Psoas muscle (tissue), 8 donors: Measurements from ENCODE around the gene LAIR2. TPM values are rescaled to one million over a fixed set of nuclear protein-coding genes. Genes with fewer than 3 reads are reported as not detected.

Experiments
- ATAC-seq, 4 donors: fragments of 200-7000 bp; cut with Tn5 transposase; one replicate each; pipeline ENCODE4 v1.9.1; 2020; ENCODE audit warnings: moderate library complexity in 3 of 4, mild to moderate bottlenecking in 2 of 4
- DNase-seq, 2 donors: peaks; one replicate each; pipeline ENCODE4 v3.0.0-alpha.2; 2020
- H3K27ac ChIP-seq: fragments of 200-600 bp; one replicate; pipeline ENCODE4 v1.8.0; 2022
- H3K27me3 ChIP-seq, 3 donors: fragments of 200-600 bp in 1 of 3; one replicate each; pipeline versions ENCODE4 v1.6.1 to v1.8.0; 2013 to 2022; ENCODE audit warnings: low read length in 2 of 3, mild to moderate bottlenecking in 2 of 3, moderate library complexity in 1 of 3; ENCODE audit not compliant: insufficient read depth in 3 of 3
- H3K36me3 ChIP-seq, 2 donors: fragments of 200-600 bp in 1 of 2; one replicate each; pipeline versions ENCODE4 v1.6.1 to v1.8.0; 2013 to 2022; ENCODE audit warnings: low read depth in 1 of 2, mild to moderate bottlenecking in 1 of 2, moderate library complexity in 1 of 2; ENCODE audit not compliant: insufficient read depth in 1 of 2
- H3K4me1 ChIP-seq: fragments of 200-600 bp; one replicate; pipeline ENCODE4 v1.8.0; 2022
- H3K4me3 ChIP-seq: fragments of 200-600 bp; one replicate; pipeline ENCODE4 v1.8.0; 2022; ENCODE audit warnings: mild to moderate bottlenecking
- H3K9me3 ChIP-seq: fragments of 200-600 bp; one replicate; pipeline ENCODE4 v1.8.0; 2022
- WGBS, 3 donors: extraction: QIAGEN DNeasy Blood & Tissue Kit; methylation state at CpG; one replicate each; pipeline versions ENCODE4 v1.1.6 to v1.1.7; 2013; 5-methylcytosine and 5-hydroxymethylcytosine counted together
- intact Hi-C, 2 donors: fragments of 100-400 bp; cut with DNase I; formaldehyde crosslinking; loops; one replicate each; pipeline versions ENCODE4 v1.11.0 to v1.14.2; 2022
- polyA plus RNA-seq, 3 donors: library from polyadenylated mRNA; stranded (reverse); fragments of 200-250 nt; gene quantifications; one replicate each; pipeline ENCODE4 v1.2.3, GENCODE V29; 2013
- total RNA-seq, 4 donors: library from RNA; stranded (reverse); fragmentation: NEBNext Ultra II Directional in 2 of 4; extraction: Animal tissue kit (Norgen Biotek cat#: 25700) in 2 of 4; gene quantifications; one replicate each; pipeline versions ENCODE4 v1.2.1 to v1.2.4, GENCODE V29; 2021 to 2023
- TF ChIP-seq, protein P1 (sequence below): fragments of 200-600 bp; IDR thresholded peaks from one replicate; pipeline ENCODE4 v1.8.0; 2022; ENCODE audit warnings: antibody characterized with exemption
- donor health status: healthy with polysubstance abuse.
- donor health status: DM: no; HTN: no; CAD: no; lungs with moderate emphysema.
- donor health status: Bipolar disorder and iron deficiency.
- donor health status: healthy.
- donor health status: DM: yes; HTN: yes; CAD: no.
- donor health status: DM: no; HTN: no; CAD: no.
- donor health status: DM: no; HTN: no; CAD: no.
- donor health status: DM: yes; HTN: yes; CAD: no.

Gene LAIR2
- total and polyA plus RNA-seq, 7 donors: not detected

DNA sequence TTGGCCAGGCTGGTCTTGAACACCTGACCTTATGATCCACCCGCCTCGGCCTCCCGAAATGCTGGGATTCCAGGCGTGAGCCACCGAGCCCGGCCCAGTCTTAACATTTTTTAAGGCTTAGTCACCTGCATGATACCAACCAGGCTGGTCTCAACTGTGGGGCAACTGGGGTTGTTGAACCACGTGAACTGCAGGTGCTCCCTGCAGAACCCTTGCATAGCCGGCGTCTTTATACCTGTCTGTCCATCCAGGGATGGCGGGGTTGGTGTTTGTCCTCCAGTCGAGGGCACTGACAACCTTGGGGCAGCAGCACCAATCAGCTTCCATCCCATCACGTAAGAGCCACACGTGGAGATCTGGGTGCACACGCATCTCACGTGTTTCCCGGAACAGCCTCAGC is 46.2 kb downstream of the LAIR2 start:
- intact Hi-C loops: no loop called here
- 84 to 87% (median 86%) methylated on average over 16 of the region's 16 CpGs for WGBS, 3 donors

DNA sequence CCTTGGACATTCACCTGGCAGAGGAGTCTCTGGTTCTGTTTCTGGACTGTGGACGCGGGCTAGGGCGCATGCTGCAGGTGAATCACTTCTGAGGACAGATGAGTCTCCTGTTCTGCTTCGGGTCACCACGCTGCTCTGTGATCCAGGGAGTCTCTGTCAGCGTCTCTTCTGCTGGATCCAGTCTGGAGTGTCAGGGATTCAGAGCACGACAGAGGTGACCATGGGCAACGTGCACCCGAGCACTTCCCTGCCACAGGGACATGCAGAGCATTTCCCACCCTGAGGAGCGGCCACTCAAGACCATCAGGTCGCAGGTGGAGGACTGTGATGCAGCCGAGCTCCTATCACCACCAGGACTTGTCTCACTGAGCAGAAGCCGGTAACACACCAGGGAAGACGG is 46.6 kb downstream of the LAIR2 start:
- intact Hi-C loops: no loop called here
- Histone ChIP-seq H3K36me3 (no peaks in the 10 kb centered on the region), H3K4me3 (no peak overlapping the region), H3K27ac (no peak overlapping the region), H3K9me3 (no peaks in the 10 kb centered on the region), H3K4me1 (no peaks in the 10 kb centered on the region), H3K27me3 (peaks cover 0 to 3% (median 0%) of the 10 kb centered on the region in 3 donors)
- TF ChIP-seq, protein P1, sequence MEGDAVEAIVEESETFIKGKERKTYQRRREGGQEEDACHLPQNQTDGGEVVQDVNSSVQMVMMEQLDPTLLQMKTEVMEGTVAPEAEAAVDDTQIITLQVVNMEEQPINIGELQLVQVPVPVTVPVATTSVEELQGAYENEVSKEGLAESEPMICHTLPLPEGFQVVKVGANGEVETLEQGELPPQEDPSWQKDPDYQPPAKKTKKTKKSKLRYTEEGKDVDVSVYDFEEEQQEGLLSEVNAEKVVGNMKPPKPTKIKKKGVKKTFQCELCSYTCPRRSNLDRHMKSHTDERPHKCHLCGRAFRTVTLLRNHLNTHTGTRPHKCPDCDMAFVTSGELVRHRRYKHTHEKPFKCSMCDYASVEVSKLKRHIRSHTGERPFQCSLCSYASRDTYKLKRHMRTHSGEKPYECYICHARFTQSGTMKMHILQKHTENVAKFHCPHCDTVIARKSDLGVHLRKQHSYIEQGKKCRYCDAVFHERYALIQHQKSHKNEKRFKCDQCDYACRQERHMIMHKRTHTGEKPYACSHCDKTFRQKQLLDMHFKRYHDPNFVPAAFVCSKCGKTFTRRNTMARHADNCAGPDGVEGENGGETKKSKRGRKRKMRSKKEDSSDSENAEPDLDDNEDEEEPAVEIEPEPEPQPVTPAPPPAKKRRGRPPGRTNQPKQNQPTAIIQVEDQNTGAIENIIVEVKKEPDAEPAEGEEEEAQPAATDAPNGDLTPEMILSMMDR: no peak
- ATAC-seq: no peak
- 70 to 83% (median 81%) methylated on average over 14 of the region's 14 CpGs for WGBS, 3 donors
- DNase-seq: no peak

More for the DNA sequence above, 46.2 kb downstream of the LAIR2 start:
- no peaks in the 10 kb centered on the region for H3K36me3 ChIP-seq
- no peak for DNase-seq
- H3K4me1 ChIP-seq: no peaks in the 10 kb centered on the region
- no peak overlapping the region for H3K4me3 ChIP-seq
- H3K27me3 ChIP-seq: peaks cover 0 to 3% (median 0%) of the 10 kb centered on the region in 3 donors
- no peak for ATAC-seq
- no peaks in the 10 kb centered on the region for H3K9me3 ChIP-seq
- no peak overlapping the region for H3K27ac ChIP-seq
- TF ChIP-seq, protein P1: no peak

DNA sequence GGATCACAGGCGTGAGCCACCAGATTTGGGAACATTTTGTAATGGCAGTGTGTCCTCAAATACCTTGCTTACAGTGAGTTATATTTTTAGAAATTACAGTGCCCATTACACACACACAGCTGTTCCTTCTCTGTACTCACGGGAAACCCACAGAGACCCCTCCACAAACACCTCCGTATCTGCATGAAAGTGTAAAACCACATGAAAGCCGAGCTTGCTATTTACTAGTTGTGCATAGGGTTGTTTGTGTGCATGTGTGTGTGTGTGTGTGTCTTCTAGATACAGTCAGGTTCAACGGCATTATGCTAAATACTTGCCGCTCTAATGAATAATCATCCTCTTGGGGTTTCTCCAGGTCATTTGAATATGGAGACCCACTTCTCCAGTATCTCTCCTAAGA is 48.7 kb downstream of the LAIR2 start:
- WGBS, 3 donors: 70 to 81% (median 80%) methylated on average over 6 of the region's 6 CpGs
- intact Hi-C loops: no loop called here

DNA sequence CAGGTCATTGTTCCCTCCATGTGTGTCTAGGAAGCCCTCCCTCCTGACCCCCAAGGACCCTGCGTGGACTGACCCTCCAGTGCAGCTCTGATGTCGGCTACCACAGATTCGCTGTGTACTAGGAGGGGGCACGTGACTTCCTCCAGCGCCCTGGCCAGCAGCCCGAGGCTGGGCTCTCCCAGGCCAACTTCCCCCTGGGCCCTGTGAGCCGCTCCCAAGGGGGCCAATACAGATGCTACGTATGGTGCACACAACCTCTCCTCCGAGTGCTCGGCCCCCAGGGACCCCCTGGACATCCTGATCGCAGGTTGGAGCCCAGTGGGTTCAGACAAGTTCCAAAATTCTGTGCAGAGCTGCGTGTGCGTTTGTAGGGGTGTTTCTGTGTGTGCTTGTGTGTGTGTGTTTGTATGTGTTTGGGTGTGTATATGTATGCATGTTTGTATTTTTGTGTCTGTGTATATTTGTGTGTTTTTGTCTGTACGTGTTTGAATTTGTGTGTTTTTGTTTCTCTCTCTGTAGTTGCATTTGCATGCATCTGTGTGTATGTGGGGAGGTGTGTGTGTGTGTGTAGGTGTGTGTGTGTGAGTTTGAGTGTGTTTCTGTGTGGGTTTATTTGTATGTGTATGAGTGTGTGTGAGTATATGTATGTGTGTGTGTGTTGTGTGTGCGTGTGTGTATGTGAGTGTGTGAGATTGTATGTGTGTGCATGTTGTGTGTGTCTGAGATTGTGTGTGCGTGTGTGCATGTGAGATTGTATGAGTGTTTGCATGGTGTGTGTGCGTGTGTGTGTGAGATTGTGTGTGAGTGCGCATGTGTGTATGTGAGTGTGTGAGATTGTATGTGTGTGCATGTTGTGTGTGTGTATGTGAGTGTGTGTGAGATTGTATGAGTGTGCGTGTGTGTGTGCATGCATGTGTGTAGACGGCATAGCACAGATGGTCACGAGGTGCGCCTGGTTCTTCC is 49.6 kb downstream of the LAIR2 start:
- intact Hi-C loops: no loop called here
- H3K27ac ChIP-seq: no peak overlapping the region
- TF ChIP-seq, protein P1: no peak
- no peak overlapping the region for H3K4me3 ChIP-seq
- H3K9me3 ChIP-seq: no peaks in the 10 kb centered on the region
- WGBS, 3 donors: 72 to 76% (median 72%) methylated on average over 22 of the region's 22 CpGs
- no peaks in the 10 kb centered on the region for H3K4me1 ChIP-seq
- H3K36me3 ChIP-seq: no peaks in the 10 kb centered on the region
- H3K27me3 ChIP-seq: peaks cover 0 to 3% (median 0%) of the 10 kb centered on the region in 3 donors
- DNase-seq: peak; percentile 30 to 60
- no peak for ATAC-seq

More for the DNA sequence above, 48.7 kb downstream of the LAIR2 start:
- Histone ChIP-seq H3K27me3 (peaks cover 0 to 3% (median 0%) of the 10 kb centered on the region in 3 donors), H3K4me3 (no peak overlapping the region), H3K27ac (no peak overlapping the region), H3K4me1 (no peaks in the 10 kb centered on the region), H3K9me3 (no peaks in the 10 kb centered on the region), H3K36me3 (no peaks in the 10 kb centered on the region)
- DNase-seq: no peak
- TF ChIP-seq, protein P1: no peak
- ATAC-seq: no peak
